Neuronal stem cell (in vitro differentiated cells): ENCODE results near the gene ACMSD.
"Not testable (repeated sequence)": the region's sequence is repeated elsewhere in the genome, so short reads cannot be mapped to it uniquely, and the experiment has no call there.

Source experiments
- DNase-seq: peaks from one replicate; pipeline ENCODE4 v3.0.0-alpha.2; 2013; ENCODE audit warnings: low spot score
- H2AFZ ChIP-seq: one replicate; pipeline ENCODE4 v1.6.1; 2013; ENCODE audit warnings: mild to moderate bottlenecking, low read length, inconsistent platforms
- H2AK5ac ChIP-seq: 2 replicates; pipeline ENCODE4 v1.6.1; 2013; ENCODE audit warnings: low read depth, mild to moderate bottlenecking, inconsistent platforms, low read length, moderate library complexity, mixed read lengths
- H2BK120ac ChIP-seq: 2 replicates; pipeline ENCODE4 v1.6.1; 2013; ENCODE audit warnings: low read depth, mild to moderate bottlenecking, inconsistent platforms, low read length, moderate library complexity, mixed read lengths
- H2BK12ac ChIP-seq: one replicate; pipeline ENCODE4 v1.6.1; 2013; ENCODE audit warnings: low read length, inconsistent platforms
- H2BK15ac ChIP-seq: 2 replicates; pipeline ENCODE4 v1.6.1; 2013; ENCODE audit warnings: mild to moderate bottlenecking, low read length, inconsistent platforms, mixed read lengths
- H2BK5ac ChIP-seq: one replicate; pipeline ENCODE4 v1.6.1; 2013; ENCODE audit warnings: inconsistent platforms, mild to moderate bottlenecking, low read length, moderate library complexity
- H3K14ac ChIP-seq: one replicate; pipeline ENCODE4 v1.6.1; 2013; ENCODE audit warnings: low read length, inconsistent platforms
- H3K18ac ChIP-seq: 2 replicates; pipeline ENCODE4 v1.6.1; 2013; ENCODE audit warnings: low read length, inconsistent platforms
- H3K23ac ChIP-seq: 2 replicates; pipeline ENCODE4 v1.6.1; 2013; ENCODE audit warnings: low read depth, mild to moderate bottlenecking, mixed read lengths, low read length, inconsistent platforms; ENCODE audit not compliant: poor library complexity
- H3K27ac ChIP-seq: replicated peaks from 3 replicates; pipeline ENCODE4 v1.5.1; 2013; ENCODE audit warnings: low read length, inconsistent platforms
- H3K27me3 ChIP-seq, 3 experiments: 2 replicates each; pipeline ENCODE4 v1.6.1; 2013; ENCODE audit warnings: low read length in 3 of 3, mild to moderate bottlenecking in 2 of 3, inconsistent platforms in 1 of 3, low read depth in 1 of 3, mixed read lengths in 1 of 3, moderate library complexity in 1 of 3; ENCODE audit not compliant: control insufficient read depth in 3 of 3, insufficient read depth in 3 of 3
- H3K36me3 ChIP-seq, 2 donors: replicated peaks in 1 of 2; 2 replicates each; pipeline ENCODE4 v1.6.1; 2013; ENCODE audit warnings: low read length in 2 of 2; ENCODE audit not compliant: control insufficient read depth in 2 of 2, insufficient read depth in 2 of 2
- H3K4ac ChIP-seq: 2 replicates; pipeline ENCODE4 v1.6.1; 2013; ENCODE audit warnings: inconsistent platforms, mild to moderate bottlenecking, low read length, moderate library complexity
- H3K4me1 ChIP-seq, 2 donors: 1 replicate in 1 of 2; 2 replicates in 1 of 2; pipeline ENCODE4 v1.6.1; 2013; ENCODE audit warnings: low read length in 2 of 2, low read depth in 1 of 2; ENCODE audit not compliant: control insufficient read depth in 2 of 2, insufficient read depth in 1 of 2
- H3K4me2 ChIP-seq: one replicate; pipeline ENCODE4 v1.6.1; 2013; ENCODE audit warnings: mild to moderate bottlenecking, low read length, inconsistent platforms; ENCODE audit not compliant: insufficient read depth, poor library complexity, severe bottlenecking
- H3K4me3 ChIP-seq, 2 donors: 2 replicates each; pipeline ENCODE4 v1.5.1; 2013; ENCODE audit warnings: low read length in 2 of 2, mild to moderate bottlenecking in 2 of 2, inconsistent platforms in 1 of 2, moderate library complexity in 1 of 2
- H3K79me1 ChIP-seq: one replicate; pipeline ENCODE4 v1.6.1; 2013; ENCODE audit warnings: low read depth, mild to moderate bottlenecking, inconsistent platforms, low read length, moderate library complexity
- H3K9ac ChIP-seq: one replicate; pipeline ENCODE4 v1.6.1; 2013; ENCODE audit warnings: mild to moderate bottlenecking, low read depth, low read length, inconsistent platforms; ENCODE audit not compliant: poor library complexity
- H3K9me3 ChIP-seq, 2 donors: replicated peaks in 1 of 2; 2 replicates each; pipeline versions ENCODE3 to v1.6.1; 2013; ENCODE audit warnings: low read length in 2 of 2, mild to moderate bottlenecking in 2 of 2, inconsistent platforms in 1 of 2, low read depth in 1 of 2, mixed read lengths in 1 of 2, moderate library complexity in 1 of 2; ENCODE audit not compliant: control insufficient read depth in 2 of 2, insufficient read depth in 1 of 2
- H4K8ac ChIP-seq: one replicate; pipeline ENCODE4 v1.6.1; 2013; ENCODE audit warnings: low read depth, mild to moderate bottlenecking, inconsistent platforms, low read length, moderate library complexity
- H4K91ac ChIP-seq: one replicate; pipeline ENCODE4 v1.6.1; 2013; ENCODE audit warnings: low read length, low read depth, mild to moderate bottlenecking, inconsistent platforms; ENCODE audit not compliant: poor library complexity
- WGBS, 2 donors: extraction: QIAGEN DNeasy Blood & Tissue Kit; methylation state at CpG; one replicate each; pipeline ENCODE4 v1.1.7; 2013; ENCODE audit warnings: missing lambda C conversion rate in 2 of 2, mixed read lengths in 1 of 2; ENCODE audit not compliant: insufficient read length in 2 of 2, insufficient replicate concordance in 1 of 2; ENCODE audit errors: extremely low coverage in 2 of 2; 5-methylcytosine and 5-hydroxymethylcytosine counted together

Gene ACMSD

GRCh38 chr2:134897932-134898331 is 59.5 kb downstream of the ACMSD start:
- no peak overlapping the region for H4K8ac ChIP-seq
- no peaks in the 10 kb centered on the region for H3K27me3 ChIP-seq
- no peak overlapping the region for H3K27ac ChIP-seq
- no peak overlapping the region for H4K91ac ChIP-seq
- H3K4me3 ChIP-seq, result no peak overlapping the region
- H2AK5ac ChIP-seq, result no peak overlapping the region
- no peak overlapping the region for H3K4ac ChIP-seq
- H3K36me3 ChIP-seq, result no peaks in the 10 kb centered on the region
- H2BK5ac ChIP-seq, result no peak overlapping the region
- no peak overlapping the region for H3K9ac ChIP-seq
- no peaks in the 10 kb centered on the region for H3K9me3 ChIP-seq
- no peak overlapping the region for H3K14ac ChIP-seq
- no peak overlapping the region for H2BK12ac ChIP-seq
- no peaks in the 10 kb centered on the region for H3K79me1 ChIP-seq
- no peak overlapping the region for H2BK120ac ChIP-seq
- no peaks in the 10 kb centered on the region for H3K4me1 ChIP-seq
- H3K23ac ChIP-seq, result no peak overlapping the region
- H3K18ac ChIP-seq, result no peak overlapping the region
- no peak for DNase-seq
- H3K4me2 ChIP-seq, result no peak overlapping the region
- no peak overlapping the region for H2BK15ac ChIP-seq
- no peak overlapping the region for H2AFZ ChIP-seq

GRCh38 chr2:134899204-134899603 is 60.8 kb downstream of the ACMSD start:
- no peak overlapping the region for H4K8ac ChIP-seq
- no peak overlapping the region for H3K27ac ChIP-seq
- no peaks in the 10 kb centered on the region for H3K4me1 ChIP-seq
- no peak overlapping the region for H3K4me2 ChIP-seq
- no peak overlapping the region for H2BK12ac ChIP-seq
- H3K79me1 ChIP-seq, result no peaks in the 10 kb centered on the region
- no peak overlapping the region for H2BK15ac ChIP-seq
- H3K9me3 ChIP-seq, result no peaks in the 10 kb centered on the region
- H3K4me3 ChIP-seq, result no peak overlapping the region
- no peak overlapping the region for H2BK5ac ChIP-seq
- DNase-seq, result no peak
- no peak overlapping the region for H3K23ac ChIP-seq
- no peak overlapping the region for H4K91ac ChIP-seq
- H3K4ac ChIP-seq, result no peak overlapping the region
- no peaks in the 10 kb centered on the region for H3K36me3 ChIP-seq
- no peak overlapping the region for H3K18ac ChIP-seq
- H3K27me3 ChIP-seq, result no peaks in the 10 kb centered on the region
- no peak overlapping the region for H3K14ac ChIP-seq
- no peak overlapping the region for H2AFZ ChIP-seq
- no peak overlapping the region for H3K9ac ChIP-seq
- no peak overlapping the region for H2BK120ac ChIP-seq
- no peak overlapping the region for H2AK5ac ChIP-seq

- no peak overlapping the region for H2BK5ac ChIP-seq
- no peak overlapping the region for H3K9ac ChIP-seq
- no peak overlapping the region for H3K27ac ChIP-seq
- no peak overlapping the region for H2BK12ac ChIP-seq
- DNase-seq, result no peak
- no peaks in the 10 kb centered on the region for H3K9me3 ChIP-seq
- no CpG with 5 or more reads among the region's 1 CpG for WGBS, 2 donors
- no peaks in the 10 kb centered on the region for H3K4me1 ChIP-seq
- H4K8ac ChIP-seq, result no peak overlapping the region
- H3K4ac ChIP-seq, result no peak overlapping the region
- H3K14ac ChIP-seq, result no peak overlapping the region
- H4K91ac ChIP-seq, result no peak overlapping the region
- no peaks in the 10 kb centered on the region for H3K79me1 ChIP-seq
- no peak overlapping the region for H3K18ac ChIP-seq
- no peak overlapping the region for H2AK5ac ChIP-seq
- H3K36me3 ChIP-seq, result no peaks in the 10 kb centered on the region
- H3K4me2 ChIP-seq, result no peak overlapping the region
- no peak overlapping the region for H3K4me3 ChIP-seq
- H2AFZ ChIP-seq, result no peak overlapping the region
- H3K23ac ChIP-seq, result no peak overlapping the region
- H2BK120ac ChIP-seq, result no peak overlapping the region
- no peak overlapping the region for H2BK15ac ChIP-seq
- H3K27me3 ChIP-seq, result no peaks in the 10 kb centered on the region
Measured at GRCh38 chr2:134900151-134900550, 61.7 kb downstream of the ACMSD start.

GRCh38 chr2:134903701-134904100 is 65.3 kb downstream of the ACMSD start:
- H3K27ac ChIP-seq, H3K9ac ChIP-seq, H2AK5ac ChIP-seq, H3K23ac ChIP-seq, H3K36me3 ChIP-seq, H3K18ac ChIP-seq, H3K9me3 ChIP-seq, DNase-seq, H2BK12ac ChIP-seq, H3K4me1 ChIP-seq, H4K8ac ChIP-seq, H2AFZ ChIP-seq, H3K27me3 ChIP-seq, H4K91ac ChIP-seq, H2BK15ac ChIP-seq, H2BK5ac ChIP-seq, H3K79me1 ChIP-seq, H3K14ac ChIP-seq, H3K4me3 ChIP-seq, H2BK120ac ChIP-seq, H3K4ac ChIP-seq, H3K4me2 ChIP-seq: not testable (repeated sequence)
- no CpG with 5 or more reads among the region's 13 CpGs for whole genome bisulfite sequencing, 2 donors
